Tibial artery (tissue), 4 donors: ENCODE measurements around the gene C8B.

Experiments
- DNase-seq, 2 donors: peaks; one replicate each; pipeline ENCODE4 v3.0.0-alpha.2; 2019
- H3K27ac ChIP-seq, 2 donors: fragments of 200-600 bp; sonication (generic) in 1 of 2; 1 replicate in 1 of 2; 2 replicates in 1 of 2; pipeline ENCODE4 v1.5.1; 2018 to 2019; ENCODE audit warnings: mild to moderate bottlenecking in 1 of 2
- H3K27me3 ChIP-seq, 2 donors: fragments of 200-600 bp; sonication (generic) in 1 of 2; one replicate each; pipeline versions ENCODE4 v1.5.1 to v1.6.0; 2016 to 2019
- H3K36me3 ChIP-seq, 3 donors: fragments of 200-600 bp; sonication (generic) in 2 of 3; one replicate each; pipeline ENCODE4 v1.5.1; 2016 to 2019; ENCODE audit warnings: mild to moderate bottlenecking in 2 of 3
- H3K4me1 ChIP-seq, 4 donors: fragments of 200-600 bp; sonication (generic) in 2 of 4; 1 replicate in 3 of 4; 2 replicates in 1 of 4; pipeline ENCODE4 v1.5.1; 2016 to 2019
- H3K4me3 ChIP-seq, 2 donors: fragments of 200-600 bp; sonication (generic) in 1 of 2; 1 replicate in 1 of 2; 2 replicates in 1 of 2; pipeline ENCODE4 v1.5.1; 2018 to 2019; ENCODE audit warnings: mild to moderate bottlenecking in 2 of 2
- H3K9me3 ChIP-seq, 3 donors: fragments of 200-600 bp; sonication (generic) in 1 of 3; one replicate each; pipeline ENCODE4 v1.5.1; 2016 to 2019
- intact Hi-C: fragments of 100-400 bp; cut with DNase I; formaldehyde crosslinking; loops from one replicate; pipeline ENCODE4 v1.15.0; 2023; ENCODE audit warnings: low total_unique reads
- TF ChIP-seq, protein P1 (sequence below), 2 experiments: fragments of 200-600 bp in 1 of 2; fragments of 450-650 bp in 1 of 2; IDR thresholded peaks; one replicate each; pipeline ENCODE4 v1.5.1; 2017 to 2019; ENCODE audit warnings: antibody characterized with exemption in 2 of 2, mild to moderate bottlenecking in 1 of 2, moderate library complexity in 1 of 2

The C8B gene

GRCh38 chr1:56940039-56940438 is 25.8 kb downstream of the C8B start:
- no peak overlapping the region for H3K27ac ChIP-seq
- H3K4me3 ChIP-seq: no peak overlapping the region
- no peaks in the 10 kb centered on the region for H3K9me3 ChIP-seq
- no peak for DNase-seq
- H3K27me3 ChIP-seq: no peaks in the 10 kb centered on the region
- intact Hi-C loops: no loop called here
- no peaks in the 10 kb centered on the region for H3K36me3 ChIP-seq
- TF ChIP-seq, protein P1, sequence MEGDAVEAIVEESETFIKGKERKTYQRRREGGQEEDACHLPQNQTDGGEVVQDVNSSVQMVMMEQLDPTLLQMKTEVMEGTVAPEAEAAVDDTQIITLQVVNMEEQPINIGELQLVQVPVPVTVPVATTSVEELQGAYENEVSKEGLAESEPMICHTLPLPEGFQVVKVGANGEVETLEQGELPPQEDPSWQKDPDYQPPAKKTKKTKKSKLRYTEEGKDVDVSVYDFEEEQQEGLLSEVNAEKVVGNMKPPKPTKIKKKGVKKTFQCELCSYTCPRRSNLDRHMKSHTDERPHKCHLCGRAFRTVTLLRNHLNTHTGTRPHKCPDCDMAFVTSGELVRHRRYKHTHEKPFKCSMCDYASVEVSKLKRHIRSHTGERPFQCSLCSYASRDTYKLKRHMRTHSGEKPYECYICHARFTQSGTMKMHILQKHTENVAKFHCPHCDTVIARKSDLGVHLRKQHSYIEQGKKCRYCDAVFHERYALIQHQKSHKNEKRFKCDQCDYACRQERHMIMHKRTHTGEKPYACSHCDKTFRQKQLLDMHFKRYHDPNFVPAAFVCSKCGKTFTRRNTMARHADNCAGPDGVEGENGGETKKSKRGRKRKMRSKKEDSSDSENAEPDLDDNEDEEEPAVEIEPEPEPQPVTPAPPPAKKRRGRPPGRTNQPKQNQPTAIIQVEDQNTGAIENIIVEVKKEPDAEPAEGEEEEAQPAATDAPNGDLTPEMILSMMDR (IDR thresholded peaks at IDR 0.05): no peak
- no peaks in the 10 kb centered on the region for H3K4me1 ChIP-seq

DNA sequence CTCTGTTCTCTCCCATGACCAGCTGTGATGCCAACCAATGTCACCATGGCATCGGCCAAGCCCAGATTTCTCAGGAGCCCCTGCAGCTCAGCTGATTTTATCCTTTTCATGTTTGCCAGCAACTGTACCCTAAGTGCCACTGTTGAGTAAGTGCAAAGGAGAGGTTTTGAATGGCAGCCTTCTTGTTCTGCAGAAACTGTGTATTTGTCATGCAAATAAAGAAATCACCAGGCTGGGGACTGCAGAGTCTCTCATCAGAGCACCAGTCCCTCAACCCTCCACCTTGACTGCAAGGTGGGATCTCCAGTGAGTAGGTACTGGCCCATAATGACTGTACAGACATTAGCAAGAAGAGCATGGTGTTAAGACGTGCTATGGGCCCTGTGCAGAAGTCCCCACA is 26.6 kb downstream of the C8B start:
- Histone ChIP-seq H3K9me3 (no peaks in the 10 kb centered on the region), H3K4me3 (no peak overlapping the region), H3K27ac (no peak overlapping the region), H3K36me3 (no peaks in the 10 kb centered on the region), H3K4me1 (no peaks in the 10 kb centered on the region), H3K27me3 (no peaks in the 10 kb centered on the region)
- intact Hi-C loops: no loop called here
- TF ChIP-seq, protein P1 (IDR thresholded peaks at IDR 0.05): no peak
- no peak for DNase-seq

DNA sequence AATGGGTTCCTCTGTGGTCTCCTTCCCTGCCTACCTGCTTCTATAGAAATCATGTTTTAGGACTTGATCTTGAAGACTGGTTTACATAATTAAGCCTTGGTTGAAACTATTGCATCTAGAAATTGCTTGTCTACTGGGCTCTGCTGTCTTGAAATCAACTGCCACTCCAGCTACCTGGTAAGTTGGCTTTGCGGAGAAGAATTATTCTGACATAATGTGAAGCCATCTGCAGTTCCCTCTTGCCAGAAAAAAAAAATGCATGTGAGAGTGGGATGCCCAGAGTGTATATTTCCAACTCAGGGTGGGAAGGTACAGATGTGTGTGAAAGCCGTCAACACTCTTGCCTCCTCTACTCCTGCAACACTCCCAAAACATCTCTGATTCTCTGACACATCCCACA is 27.2 kb downstream of the C8B start:
- TF ChIP-seq, protein P1 (IDR thresholded peaks at IDR 0.05): no peak

DNA sequence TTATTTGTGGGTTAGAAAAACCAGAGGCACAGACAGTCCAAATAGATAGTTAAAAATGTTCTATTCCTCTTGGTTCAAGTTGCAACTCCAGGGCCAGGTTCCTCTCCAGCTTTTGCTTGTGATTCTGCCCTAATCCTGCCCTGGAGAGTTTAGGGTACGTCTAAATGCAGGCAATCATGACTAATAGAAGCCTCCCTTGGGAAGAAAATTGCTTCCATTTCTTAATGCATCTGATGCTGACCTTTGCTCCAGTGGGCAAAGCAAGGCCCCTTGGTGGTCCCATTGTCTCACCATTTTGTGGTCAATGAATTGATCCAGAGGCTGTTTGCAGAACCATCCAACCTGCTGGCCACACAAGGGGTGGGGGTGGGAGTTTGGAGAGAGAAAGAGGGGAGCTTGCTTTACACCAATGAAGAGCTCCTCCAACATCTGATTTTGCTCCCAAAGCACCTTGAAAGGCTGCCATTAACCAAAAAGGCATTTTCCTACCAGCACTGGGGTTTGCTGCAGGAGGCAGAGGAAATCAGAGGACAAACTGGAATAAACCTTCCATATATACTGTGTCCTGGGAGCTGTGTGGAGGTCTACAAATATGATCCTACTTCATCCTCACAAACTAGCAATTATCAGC is 31.3 kb downstream of the C8B start:
- TF ChIP-seq, protein P1 (IDR thresholded peaks at IDR 0.05): no peak
- no peak overlapping the region for H3K27ac ChIP-seq
- no peak for DNase-seq
- intact Hi-C loops: no loop called here
- no peaks in the 10 kb centered on the region for H3K9me3 ChIP-seq
- H3K4me3 ChIP-seq: no peak overlapping the region
- no peaks in the 10 kb centered on the region for H3K36me3 ChIP-seq
- H3K27me3 ChIP-seq: no peaks in the 10 kb centered on the region
- H3K4me1 ChIP-seq: no peaks in the 10 kb centered on the region

More for the DNA sequence above, 27.2 kb downstream of the C8B start:
- Histone ChIP-seq H3K4me1 (no peaks in the 10 kb centered on the region), H3K27ac (no peak overlapping the region), H3K4me3 (no peak overlapping the region), H3K36me3 (no peaks in the 10 kb centered on the region), H3K9me3 (no peaks in the 10 kb centered on the region), H3K27me3 (no peaks in the 10 kb centered on the region)
- intact Hi-C loops: no loop called here
- no peak for DNase-seq

- Histone ChIP-seq H3K4me3 (no peak overlapping the region), H3K9me3 (no peaks in the 10 kb centered on the region), H3K27me3 (no peaks in the 10 kb centered on the region), H3K4me1 (no peaks in the 10 kb centered on the region), H3K36me3 (no peaks in the 10 kb centered on the region), H3K27ac (no peak overlapping the region)
- intact Hi-C loops: no loop called here
- no peak for DNase-seq
- TF ChIP-seq, protein P1 (IDR thresholded peaks at IDR 0.05): no peak
Measured at GRCh38 chr1:56933606-56934005, 32.2 kb downstream of the C8B start.

DNA sequence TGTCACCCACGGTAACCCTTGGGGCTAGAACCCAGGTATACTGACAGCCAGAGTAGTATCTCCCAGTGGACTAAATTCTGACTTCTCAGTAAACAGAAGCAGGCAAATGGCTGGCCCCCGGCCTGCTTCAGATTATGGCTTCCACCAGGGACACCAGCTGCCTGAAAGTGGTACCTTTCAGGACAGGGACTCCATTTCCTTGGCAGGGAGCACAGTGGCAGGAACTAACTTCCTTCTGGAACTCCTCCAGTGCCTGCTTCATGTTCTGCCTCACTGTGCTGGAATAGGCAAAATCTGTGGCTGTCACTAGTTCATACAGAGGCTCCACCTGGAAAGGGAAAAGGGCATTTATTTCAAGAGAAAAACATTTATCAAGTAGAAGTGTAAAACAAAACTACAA is 32.7 kb downstream of the C8B start:
- TF ChIP-seq, protein P1 (IDR thresholded peaks at IDR 0.05): no peak
- H3K4me1 ChIP-seq: no peaks in the 10 kb centered on the region
- intact Hi-C loops: no loop called here
- H3K27me3 ChIP-seq: no peaks in the 10 kb centered on the region
- no peaks in the 10 kb centered on the region for H3K36me3 ChIP-seq
- no peaks in the 10 kb centered on the region for H3K9me3 ChIP-seq
- no peak overlapping the region for H3K27ac ChIP-seq
- H3K4me3 ChIP-seq: no peak overlapping the region
- no peak for DNase-seq
